SK-N-SH (cell line): Measurements from ENCODE around the gene FLT4. TPM values are rescaled to one million over a fixed set of nuclear protein-coding genes. Genes with fewer than 3 reads are reported as not detected.

Source experiments
- CTCF ChIA-PET: fragments of 300-600, 350-600 bp; formaldehyde crosslinking; extraction: SDS; loops from one replicate; lab custom pipeline; 2021; lab: Yijun Ruan, JAX
- POLR2A ChIA-PET: fragments of 350-600 bp; sonication (Branson Sonifier 250); formaldehyde crosslinking; extraction: SDS; loops from one replicate; lab custom pipeline; 2020; ENCODE audit warnings: antibody characterized with exemption, inconsistent platforms; lab: Yijun Ruan, JAX
- DNase-seq: peaks from one replicate; pipeline ENCODE4 v3.0.0; 2012
- H2AFZ ChIP-seq: fragments of 200-600 bp; sonication (generic); 2 replicates; pipeline ENCODE4 v1.8.1; 2016; ENCODE audit warnings: antibody characterized with exemption, mild to moderate bottlenecking, low read depth
- H3F3A ChIP-seq: fragments of 200-600 bp; sonication (generic); replicated peaks from 2 replicates; pipeline ENCODE3; 2016; ENCODE audit warnings: antibody characterized with exemption, mild to moderate bottlenecking; ENCODE audit not compliant: insufficient read depth
- H3K27ac ChIP-seq, 2 experiments: fragments of 200-500 bp in 1 of 2; fragments of 200-600 bp in 1 of 2; sonication (Bioruptor generic) in 1 of 2; sonication (generic), shearing (Covaris generic) in 1 of 2; 2 replicates each; pipeline versions ENCODE4 v1.5.1 to v1.6.1; 2014 to 2016; ENCODE audit warnings: low read depth in 2 of 2, inconsistent platforms in 1 of 2, low read length in 1 of 2, mild to moderate bottlenecking in 1 of 2, mixed read lengths in 1 of 2
- H3K27me3 ChIP-seq: fragments of 200-600 bp; sonication (generic), shearing (Covaris generic); 2 replicates; pipeline ENCODE4 v1.6.1; 2016; ENCODE audit warnings: mixed run types; ENCODE audit not compliant: insufficient read depth
- H3K36me3 ChIP-seq, 2 experiments: fragments of 200-500 bp in 1 of 2; fragments of 200-600 bp in 1 of 2; sonication (Bioruptor generic) in 1 of 2; sonication (generic) in 1 of 2; replicated peaks in 1 of 2; 2 replicates each; pipeline versions ENCODE3 to v1.5.1; 2014 to 2016; ENCODE audit warnings: low read length in 1 of 2, mild to moderate bottlenecking in 1 of 2; ENCODE audit not compliant: insufficient read depth in 2 of 2, control insufficient read depth in 1 of 2
- H3K4me1 ChIP-seq, 2 experiments: fragments of 200-500 bp in 1 of 2; fragments of 200-600 bp in 1 of 2; sonication (Bioruptor generic) in 1 of 2; sonication (generic), shearing (Covaris generic) in 1 of 2; 2 replicates each; pipeline versions ENCODE4 v1.5.1 to v1.6.1; 2014 to 2016; ENCODE audit warnings: low read depth in 1 of 2, low read length in 1 of 2, mixed run types in 1 of 2; ENCODE audit not compliant: insufficient read depth in 2 of 2, control insufficient read depth in 1 of 2
- H3K4me2 ChIP-seq: fragments of 200-600 bp; sonication (generic), shearing (Covaris generic); 2 replicates; pipeline ENCODE4 v1.6.1; 2017; ENCODE audit warnings: mixed run types
- H3K4me3 ChIP-seq, 2 experiments: fragments of 200-500 bp in 1 of 2; fragments of 200-600 bp in 1 of 2; sonication (Bioruptor generic) in 1 of 2; sonication (generic), shearing (Covaris generic) in 1 of 2; 2 replicates each; pipeline versions ENCODE4 v1.5.1 to v1.8.1; 2014 to 2016; ENCODE audit warnings: low read depth in 2 of 2, inconsistent platforms in 1 of 2, low read length in 1 of 2, mild to moderate bottlenecking in 1 of 2, mixed read lengths in 1 of 2, moderate library complexity in 1 of 2
- H3K79me2 ChIP-seq: fragments of 200-600 bp; sonication (generic); 2 replicates; pipeline ENCODE4 v1.8.1; 2017; ENCODE audit warnings: mild to moderate bottlenecking; ENCODE audit not compliant: insufficient read depth
- H3K9ac ChIP-seq: fragments of 200-600 bp; sonication (generic); 2 replicates; pipeline ENCODE4 v1.6.1; 2017; ENCODE audit warnings: mixed run types
- H3K9me2 ChIP-seq: fragments of 200-600 bp; sonication (generic); 2 replicates; pipeline ENCODE4 v1.6.1; 2017; ENCODE audit warnings: mixed run types
- H3K9me3 ChIP-seq: fragments of 200-600 bp; sonication (generic); 2 replicates; pipeline ENCODE4 v1.6.1; 2017; ENCODE audit warnings: mixed run types, mild to moderate bottlenecking, moderate library complexity
- H4K20me1 ChIP-seq: fragments of 200-600 bp; sonication (generic); 2 replicates; pipeline ENCODE4 v1.6.1; 2017; ENCODE audit warnings: mild to moderate bottlenecking, mixed run types; ENCODE audit not compliant: insufficient read depth
- EP300 ChIP-seq, 2 experiments: IDR thresholded peaks; 2 replicates each; pipeline versions ENCODE4 v1.4.0 to v1.6.1; 2012; ENCODE audit warnings: borderline replicate concordance in 1 of 2, low read depth in 1 of 2, low read length in 1 of 2
- EZH2phosphoT487 ChIP-seq: fragments of 200-600 bp; sonication (generic); IDR thresholded peaks from 2 replicates; pipeline ENCODE4 v1.6.1; 2017; ENCODE audit warnings: low read depth, mixed run types, mild to moderate bottlenecking, antibody characterized with exemption, moderate library complexity, borderline replicate concordance
- FOXM1 ChIP-seq: IDR thresholded peaks from 2 replicates; pipeline ENCODE4 v1.4.0; 2012; ENCODE audit warnings: low read depth, mild to moderate bottlenecking
- GATA2 ChIP-seq: sonication (generic); formaldehyde crosslinking; IDR thresholded peaks from 2 replicates; pipeline ENCODE4 v1.5.0; 2020; ENCODE audit warnings: mild to moderate bottlenecking, missing genetic modification reagents
- NFIC ChIP-seq: IDR thresholded peaks from 2 replicates; pipeline ENCODE4 v1.4.0; 2012; ENCODE audit warnings: borderline replicate concordance
- RAD21 ChIP-seq: IDR thresholded peaks from 2 replicates; pipeline ENCODE4 v1.6.1; 2012; ENCODE audit warnings: mild to moderate bottlenecking, low read length
- RFX5 ChIP-seq: IDR thresholded peaks from 2 replicates; pipeline ENCODE4 v1.6.1; 2012; ENCODE audit warnings: mild to moderate bottlenecking, improper control_type of control experiment, low read length
- RXRA ChIP-seq: IDR thresholded peaks from 2 replicates; pipeline ENCODE4 v1.4.0; 2012; ENCODE audit warnings: low read depth, mild to moderate bottlenecking, borderline replicate concordance
- TAF1 ChIP-seq: IDR thresholded peaks from 2 replicates; pipeline ENCODE4 v1.6.1; 2012; ENCODE audit warnings: low read depth, mild to moderate bottlenecking, low read length, moderate library complexity, borderline replicate concordance
- TCF12 ChIP-seq: IDR thresholded peaks from 2 replicates; pipeline ENCODE4 v1.4.0; 2012
- TEAD4 ChIP-seq: IDR thresholded peaks from 2 replicates; pipeline ENCODE4 v1.4.0; 2012; ENCODE audit warnings: mild to moderate bottlenecking, borderline replicate concordance; ENCODE audit not compliant: insufficient read depth
- YY1 ChIP-seq: IDR thresholded peaks from 2 replicates; pipeline ENCODE4 v1.4.0; 2012; ENCODE audit warnings: low read depth, mild to moderate bottlenecking
- WGBS: methylation state at CpG from one replicate; pipeline ENCODE4 v1.1.6; 2017; ENCODE audit warnings: low lambda C conversion rate; 5-methylcytosine and 5-hydroxymethylcytosine counted together
- polyA plus RNA-seq, 3 experiments: library from polyadenylated mRNA; depleted of rRNA; stranded (reverse); fragments of >200 nt; gene quantifications; 2 replicates each; pipeline ENCODE4 v1.2.3, GENCODE V29; 2012
- TF ChIP-seq, protein P1 (sequence below): fragments of 150-350 bp; IDR thresholded peaks from 2 replicates; pipeline ENCODE4 v1.6.1; 2016; ENCODE audit warnings: mild to moderate bottlenecking, low read depth, low read length
- TF ChIP-seq, protein P2 (sequence below): fragments of 200-600 bp; sonication (generic); IDR thresholded peaks from 2 replicates; pipeline ENCODE4 v1.6.1; 2017; ENCODE audit warnings: antibody characterized with exemption, mild to moderate bottlenecking, moderate library complexity
- TF ChIP-seq, protein P3 (sequence below): IDR thresholded peaks from 2 replicates; pipeline ENCODE4 v1.4.0; 2012; ENCODE audit warnings: low read depth, borderline replicate concordance
- TF ChIP-seq, protein P4 (sequence below): IDR thresholded peaks from 2 replicates; pipeline ENCODE4 v1.4.0; 2012; ENCODE audit warnings: low read depth
- TF ChIP-seq, protein P5 (sequence below): IDR thresholded peaks from 2 replicates; pipeline ENCODE4 v1.6.1; 2012; ENCODE audit warnings: mild to moderate bottlenecking, low read depth, low read length, moderate library complexity
- TF ChIP-seq, protein P6 (sequence below): IDR thresholded peaks from 2 replicates; pipeline ENCODE4; 2012
- TF ChIP-seq, protein P7 (sequence below): fragments of 150-350 bp; IDR thresholded peaks from 2 replicates; pipeline ENCODE4 v1.6.1; 2017; ENCODE audit warnings: antibody characterized with exemption, low read length, low read depth, borderline replicate concordance

The FLT4 gene
- polyA plus RNA-seq, 1 of the 3 experiments (the other 2 are of a cell fraction): 0.05 TPM

DNA sequence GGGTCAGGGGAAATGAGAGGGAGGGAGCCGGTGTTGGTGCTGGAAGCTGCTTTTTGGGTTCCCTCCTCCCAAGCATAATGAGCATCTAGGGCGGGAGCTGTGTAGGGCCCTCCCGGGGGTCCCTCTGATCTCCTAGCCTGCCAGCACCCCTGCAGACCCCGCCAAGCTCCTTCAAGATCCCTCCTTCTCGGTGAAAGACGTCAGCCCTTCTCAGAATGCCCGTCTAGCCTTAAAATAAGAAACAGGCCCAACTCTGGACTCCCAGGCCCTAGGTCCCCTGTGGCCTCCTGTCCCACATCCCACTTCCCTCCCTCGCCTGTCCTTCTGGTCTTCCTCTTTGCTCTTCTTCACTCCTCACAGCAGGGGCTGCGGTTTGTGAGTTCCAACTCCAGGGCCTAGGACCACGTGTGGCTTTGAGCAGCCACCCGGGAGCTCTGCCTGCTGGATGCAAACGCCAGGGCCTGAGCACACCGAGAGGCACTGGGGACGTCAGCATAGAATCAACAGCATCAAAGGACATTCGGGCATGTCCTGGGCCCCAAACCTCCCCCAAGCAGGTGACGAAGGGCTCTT, 49.3 kb downstream of the FLT4 start:
- no peak overlapping the region for H3K4me2 ChIP-seq
- DNase-seq: peak; percentile 27
- no peak overlapping the region for H3K4me3 ChIP-seq
- H3F3A ChIP-seq: no peaks in the 10 kb centered on the region
- H3K9ac ChIP-seq: no peak overlapping the region
- H3K4me1 ChIP-seq: no peaks in the 10 kb centered on the region
- POLR2A ChIA-PET: no interaction called here
- no peak overlapping the region for H2AFZ ChIP-seq
- no peaks in the 10 kb centered on the region for H3K9me2 ChIP-seq
- no peaks in the 10 kb centered on the region for H3K9me3 ChIP-seq
- no peaks in the 10 kb centered on the region for H3K79me2 ChIP-seq
- CTCF ChIA-PET: interaction anchor here (1.3 to 3.8 kb wide), 3 partner anchors 11 to 19 kb away, joined by 4 to 11 read pairs (median 5); no protein-coding TSS in a partner anchor
- WGBS: 63% methylated on average over 16 of the region's 16 CpGs
- no peaks in the 10 kb centered on the region for H4K20me1 ChIP-seq
- no peak overlapping the region for H3K27ac ChIP-seq
- TF ChIP-seq EZH2phosphoT487: no peak
- TF ChIP-seq EP300 (IDR thresholded peaks at IDR 0.05; ENCODE audit: borderline replicate concordance in 1 of 2, low read depth in 1 of 2, low read length in 1 of 2): no peak
- TF ChIP-seq, protein P1, sequence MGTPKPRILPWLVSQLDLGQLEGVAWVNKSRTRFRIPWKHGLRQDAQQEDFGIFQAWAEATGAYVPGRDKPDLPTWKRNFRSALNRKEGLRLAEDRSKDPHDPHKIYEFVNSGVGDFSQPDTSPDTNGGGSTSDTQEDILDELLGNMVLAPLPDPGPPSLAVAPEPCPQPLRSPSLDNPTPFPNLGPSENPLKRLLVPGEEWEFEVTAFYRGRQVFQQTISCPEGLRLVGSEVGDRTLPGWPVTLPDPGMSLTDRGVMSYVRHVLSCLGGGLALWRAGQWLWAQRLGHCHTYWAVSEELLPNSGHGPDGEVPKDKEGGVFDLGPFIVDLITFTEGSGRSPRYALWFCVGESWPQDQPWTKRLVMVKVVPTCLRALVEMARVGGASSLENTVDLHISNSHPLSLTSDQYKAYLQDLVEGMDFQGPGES: no peak
- no peak for TF ChIP-seq TCF12
- TF ChIP-seq, protein P2, sequence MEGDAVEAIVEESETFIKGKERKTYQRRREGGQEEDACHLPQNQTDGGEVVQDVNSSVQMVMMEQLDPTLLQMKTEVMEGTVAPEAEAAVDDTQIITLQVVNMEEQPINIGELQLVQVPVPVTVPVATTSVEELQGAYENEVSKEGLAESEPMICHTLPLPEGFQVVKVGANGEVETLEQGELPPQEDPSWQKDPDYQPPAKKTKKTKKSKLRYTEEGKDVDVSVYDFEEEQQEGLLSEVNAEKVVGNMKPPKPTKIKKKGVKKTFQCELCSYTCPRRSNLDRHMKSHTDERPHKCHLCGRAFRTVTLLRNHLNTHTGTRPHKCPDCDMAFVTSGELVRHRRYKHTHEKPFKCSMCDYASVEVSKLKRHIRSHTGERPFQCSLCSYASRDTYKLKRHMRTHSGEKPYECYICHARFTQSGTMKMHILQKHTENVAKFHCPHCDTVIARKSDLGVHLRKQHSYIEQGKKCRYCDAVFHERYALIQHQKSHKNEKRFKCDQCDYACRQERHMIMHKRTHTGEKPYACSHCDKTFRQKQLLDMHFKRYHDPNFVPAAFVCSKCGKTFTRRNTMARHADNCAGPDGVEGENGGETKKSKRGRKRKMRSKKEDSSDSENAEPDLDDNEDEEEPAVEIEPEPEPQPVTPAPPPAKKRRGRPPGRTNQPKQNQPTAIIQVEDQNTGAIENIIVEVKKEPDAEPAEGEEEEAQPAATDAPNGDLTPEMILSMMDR: no peak
- TF ChIP-seq TEAD4: no peak
- TF ChIP-seq RFX5: no peak
- TF ChIP-seq, protein P3, sequence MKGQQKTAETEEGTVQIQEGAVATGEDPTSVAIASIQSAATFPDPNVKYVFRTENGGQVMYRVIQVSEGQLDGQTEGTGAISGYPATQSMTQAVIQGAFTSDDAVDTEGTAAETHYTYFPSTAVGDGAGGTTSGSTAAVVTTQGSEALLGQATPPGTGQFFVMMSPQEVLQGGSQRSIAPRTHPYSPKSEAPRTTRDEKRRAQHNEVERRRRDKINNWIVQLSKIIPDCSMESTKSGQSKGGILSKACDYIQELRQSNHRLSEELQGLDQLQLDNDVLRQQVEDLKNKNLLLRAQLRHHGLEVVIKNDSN: no peak
- TF ChIP-seq, protein P4, sequence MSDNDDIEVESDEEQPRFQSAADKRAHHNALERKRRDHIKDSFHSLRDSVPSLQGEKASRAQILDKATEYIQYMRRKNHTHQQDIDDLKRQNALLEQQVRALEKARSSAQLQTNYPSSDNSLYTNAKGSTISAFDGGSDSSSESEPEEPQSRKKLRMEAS: no peak
- no peak for TF ChIP-seq RXRA
- TF ChIP-seq RAD21: no peak
- no peak for TF ChIP-seq TAF1
- no peak for TF ChIP-seq FOXM1
- TF ChIP-seq, protein P5, sequence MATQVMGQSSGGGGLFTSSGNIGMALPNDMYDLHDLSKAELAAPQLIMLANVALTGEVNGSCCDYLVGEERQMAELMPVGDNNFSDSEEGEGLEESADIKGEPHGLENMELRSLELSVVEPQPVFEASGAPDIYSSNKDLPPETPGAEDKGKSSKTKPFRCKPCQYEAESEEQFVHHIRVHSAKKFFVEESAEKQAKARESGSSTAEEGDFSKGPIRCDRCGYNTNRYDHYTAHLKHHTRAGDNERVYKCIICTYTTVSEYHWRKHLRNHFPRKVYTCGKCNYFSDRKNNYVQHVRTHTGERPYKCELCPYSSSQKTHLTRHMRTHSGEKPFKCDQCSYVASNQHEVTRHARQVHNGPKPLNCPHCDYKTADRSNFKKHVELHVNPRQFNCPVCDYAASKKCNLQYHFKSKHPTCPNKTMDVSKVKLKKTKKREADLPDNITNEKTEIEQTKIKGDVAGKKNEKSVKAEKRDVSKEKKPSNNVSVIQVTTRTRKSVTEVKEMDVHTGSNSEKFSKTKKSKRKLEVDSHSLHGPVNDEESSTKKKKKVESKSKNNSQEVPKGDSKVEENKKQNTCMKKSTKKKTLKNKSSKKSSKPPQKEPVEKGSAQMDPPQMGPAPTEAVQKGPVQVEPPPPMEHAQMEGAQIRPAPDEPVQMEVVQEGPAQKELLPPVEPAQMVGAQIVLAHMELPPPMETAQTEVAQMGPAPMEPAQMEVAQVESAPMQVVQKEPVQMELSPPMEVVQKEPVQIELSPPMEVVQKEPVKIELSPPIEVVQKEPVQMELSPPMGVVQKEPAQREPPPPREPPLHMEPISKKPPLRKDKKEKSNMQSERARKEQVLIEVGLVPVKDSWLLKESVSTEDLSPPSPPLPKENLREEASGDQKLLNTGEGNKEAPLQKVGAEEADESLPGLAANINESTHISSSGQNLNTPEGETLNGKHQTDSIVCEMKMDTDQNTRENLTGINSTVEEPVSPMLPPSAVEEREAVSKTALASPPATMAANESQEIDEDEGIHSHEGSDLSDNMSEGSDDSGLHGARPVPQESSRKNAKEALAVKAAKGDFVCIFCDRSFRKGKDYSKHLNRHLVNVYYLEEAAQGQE: no peak
- TF ChIP-seq, protein P6, sequence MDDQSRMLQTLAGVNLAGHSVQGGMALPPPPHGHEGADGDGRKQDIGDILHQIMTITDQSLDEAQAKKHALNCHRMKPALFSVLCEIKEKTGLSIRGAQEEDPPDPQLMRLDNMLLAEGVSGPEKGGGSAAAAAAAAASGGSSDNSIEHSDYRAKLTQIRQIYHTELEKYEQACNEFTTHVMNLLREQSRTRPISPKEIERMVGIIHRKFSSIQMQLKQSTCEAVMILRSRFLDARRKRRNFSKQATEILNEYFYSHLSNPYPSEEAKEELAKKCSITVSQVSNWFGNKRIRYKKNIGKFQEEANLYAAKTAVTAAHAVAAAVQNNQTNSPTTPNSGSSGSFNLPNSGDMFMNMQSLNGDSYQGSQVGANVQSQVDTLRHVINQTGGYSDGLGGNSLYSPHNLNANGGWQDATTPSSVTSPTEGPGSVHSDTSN: no peak
- TF ChIP-seq GATA2 (CRISPR knock-in tag): no peak
- no peak for TF ChIP-seq YY1
- TF ChIP-seq, protein P7, sequence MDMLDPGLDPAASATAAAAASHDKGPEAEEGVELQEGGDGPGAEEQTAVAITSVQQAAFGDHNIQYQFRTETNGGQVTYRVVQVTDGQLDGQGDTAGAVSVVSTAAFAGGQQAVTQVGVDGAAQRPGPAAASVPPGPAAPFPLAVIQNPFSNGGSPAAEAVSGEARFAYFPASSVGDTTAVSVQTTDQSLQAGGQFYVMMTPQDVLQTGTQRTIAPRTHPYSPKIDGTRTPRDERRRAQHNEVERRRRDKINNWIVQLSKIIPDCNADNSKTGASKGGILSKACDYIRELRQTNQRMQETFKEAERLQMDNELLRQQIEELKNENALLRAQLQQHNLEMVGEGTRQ: no peak
- no peak for TF ChIP-seq NFIC
- no peaks in the 10 kb centered on the region for H3K36me3 ChIP-seq
- no peaks in the 10 kb centered on the region; the same call in 1 of the 2 replicates for H3K27me3 ChIP-seq
